Fibroblast of lung (primary cell): ENCODE results near the gene C16orf74. TPM values are rescaled to one million over a fixed set of nuclear protein-coding genes. Genes with fewer than 3 reads are reported as not detected.

Experiments
- DNase-seq, 2 donors: peaks; one replicate each; pipeline versions ENCODE4 v3.0.0 to v3.0.0-alpha.2; 2010; ENCODE audit warnings: low read depth in 2 of 2
- H2AFZ ChIP-seq: 2 replicates; pipeline ENCODE4 v1.5.1; 2012; ENCODE audit warnings: low read length, control low read depth, inconsistent platforms
- H3K27ac ChIP-seq: 2 replicates; pipeline ENCODE4 v1.5.1; 2011; ENCODE audit warnings: low read length, control low read depth; ENCODE audit not compliant: insufficient read depth
- H3K27me3 ChIP-seq: 2 replicates; pipeline ENCODE4 v1.5.1; 2011; ENCODE audit warnings: mild to moderate bottlenecking, low read length; ENCODE audit not compliant: control insufficient read depth, insufficient read depth
- H3K36me3 ChIP-seq: 2 replicates; pipeline ENCODE4 v1.5.1; 2011; ENCODE audit warnings: low read length; ENCODE audit not compliant: control insufficient read depth, insufficient read depth
- H3K4me1 ChIP-seq: 2 replicates; pipeline ENCODE4 v1.5.1; 2011; ENCODE audit warnings: low read length; ENCODE audit not compliant: control insufficient read depth, insufficient read depth; ENCODE audit errors: extremely low read depth
- H3K4me2 ChIP-seq: 2 replicates; pipeline ENCODE4 v1.5.1; 2011; ENCODE audit warnings: low read length, control low read depth; ENCODE audit not compliant: insufficient read depth; ENCODE audit errors: extremely low read depth
- H3K4me3 ChIP-seq, 4 experiments: fragments of 200-600 bp in 1 of 4; sonication (generic) in 1 of 4; replicated peaks in 1 of 4; 2 replicates each; pipeline ENCODE4 v1.5.1; 2011 to 2016; ENCODE audit warnings: low read length in 4 of 4, low read depth in 3 of 4, mild to moderate bottlenecking in 3 of 4, control low read depth in 2 of 4, inconsistent platforms in 1 of 4, mixed read lengths in 1 of 4; ENCODE audit not compliant: insufficient read depth in 1 of 4; ENCODE audit errors: control extremely low read depth in 1 of 4
- H3K79me2 ChIP-seq: 2 replicates; pipeline ENCODE4 v1.5.1; 2012; ENCODE audit warnings: mild to moderate bottlenecking, low read length, inconsistent platforms; ENCODE audit not compliant: control insufficient read depth, insufficient read depth
- H3K9ac ChIP-seq: 2 replicates; pipeline ENCODE4 v1.5.1; 2011; ENCODE audit warnings: mild to moderate bottlenecking, low read length, control low read depth; ENCODE audit not compliant: insufficient read depth
- H3K9me3 ChIP-seq: 2 replicates; pipeline ENCODE4 v1.5.1; 2012; ENCODE audit warnings: low read depth, low read length; ENCODE audit not compliant: control insufficient read depth, insufficient read depth
- H4K20me1 ChIP-seq: 2 replicates; pipeline ENCODE4 v1.5.1; 2011; ENCODE audit warnings: low read length; ENCODE audit not compliant: control insufficient read depth, insufficient read depth; ENCODE audit errors: extremely low read depth
- EZH2 ChIP-seq: IDR thresholded peaks from 2 replicates; pipeline ENCODE4 v1.5.1; 2012; ENCODE audit warnings: low read length, control low read depth, mild to moderate bottlenecking; ENCODE audit errors: missing control alignments
- polyA plus RNA-seq, 2 donors: library from polyadenylated mRNA; depleted of rRNA in 1 of 2; stranded (reverse) in 1 of 2; unstranded in 1 of 2; fragments of >200 nt; gene quantifications; 2 replicates each; pipeline ENCODE4 v1.2.1, GENCODE V29; 2011 to 2012; ENCODE audit warnings: missing spikeins in 1 of 2
- total RNA-seq: library from RNA; depleted of rRNA; stranded (reverse); fragments of >200 nt; gene quantifications from 2 replicates; pipeline ENCODE4 v1.2.1, GENCODE V29; 2014
- TF ChIP-seq, protein P1 (sequence below), 2 donors: IDR thresholded peaks in 1 of 2; conservative IDR thresholded peaks in 1 of 2; 1 replicate in 1 of 2; 2 replicates in 1 of 2; pipeline ENCODE4 v1.5.1; 2011 to 2012; ENCODE audit warnings: low read length in 2 of 2, control low read depth in 1 of 2, inconsistent platforms in 1 of 2, low read depth in 1 of 2, mild to moderate bottlenecking in 1 of 2

C16orf74 gene
- total and polyA plus RNA-seq, 2 donors (not counting 1 experiment from before 2014, with no cell fraction given) = 4.6 to 6.4 TPM

DNA sequence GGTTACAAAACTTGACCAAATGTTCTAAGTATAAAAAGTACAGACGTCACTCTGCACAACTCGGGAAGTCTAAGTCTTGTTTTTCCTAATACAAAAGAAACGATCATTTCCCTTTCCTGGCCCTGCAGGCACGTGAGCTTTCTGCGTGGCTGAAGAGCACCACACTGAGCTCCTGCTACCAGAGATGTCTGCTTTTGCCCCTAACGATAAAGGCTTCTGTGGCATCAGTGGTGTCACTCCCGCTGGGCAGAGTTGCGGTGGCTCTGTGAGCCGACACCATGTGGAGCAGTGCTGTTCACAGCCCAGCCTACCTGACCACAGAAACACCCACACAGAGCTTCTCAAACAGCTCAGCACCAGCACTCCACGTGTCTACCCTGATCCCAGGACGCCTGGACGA, 28.0 kb upstream of the C16orf74 start:
- H3K4me3 ChIP-seq = no peak overlapping the region
- no peak for TF ChIP-seq EZH2
- TF ChIP-seq, protein P1, sequence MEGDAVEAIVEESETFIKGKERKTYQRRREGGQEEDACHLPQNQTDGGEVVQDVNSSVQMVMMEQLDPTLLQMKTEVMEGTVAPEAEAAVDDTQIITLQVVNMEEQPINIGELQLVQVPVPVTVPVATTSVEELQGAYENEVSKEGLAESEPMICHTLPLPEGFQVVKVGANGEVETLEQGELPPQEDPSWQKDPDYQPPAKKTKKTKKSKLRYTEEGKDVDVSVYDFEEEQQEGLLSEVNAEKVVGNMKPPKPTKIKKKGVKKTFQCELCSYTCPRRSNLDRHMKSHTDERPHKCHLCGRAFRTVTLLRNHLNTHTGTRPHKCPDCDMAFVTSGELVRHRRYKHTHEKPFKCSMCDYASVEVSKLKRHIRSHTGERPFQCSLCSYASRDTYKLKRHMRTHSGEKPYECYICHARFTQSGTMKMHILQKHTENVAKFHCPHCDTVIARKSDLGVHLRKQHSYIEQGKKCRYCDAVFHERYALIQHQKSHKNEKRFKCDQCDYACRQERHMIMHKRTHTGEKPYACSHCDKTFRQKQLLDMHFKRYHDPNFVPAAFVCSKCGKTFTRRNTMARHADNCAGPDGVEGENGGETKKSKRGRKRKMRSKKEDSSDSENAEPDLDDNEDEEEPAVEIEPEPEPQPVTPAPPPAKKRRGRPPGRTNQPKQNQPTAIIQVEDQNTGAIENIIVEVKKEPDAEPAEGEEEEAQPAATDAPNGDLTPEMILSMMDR (conservative IDR thresholded peaks at IDR 0.05 in 1 of 2, IDR thresholded peaks at IDR 0.05 in 1 of 2; ENCODE audit: low read depth in 1 of 2, low read length in 2 of 2) = no peak
- no peak for DNase-seq
- H4K20me1 ChIP-seq = no peaks in the 10 kb centered on the region
- no peak overlapping the region for H2AFZ ChIP-seq
- H3K4me1 ChIP-seq = peaks cover 4% of the 10 kb centered on the region
- no peaks in the 10 kb centered on the region for H3K9me3 ChIP-seq
- peaks cover 6% of the 10 kb centered on the region for H3K79me2 ChIP-seq
- H3K36me3 ChIP-seq = peaks cover 16% of the 10 kb centered on the region
- H3K27me3 ChIP-seq = no peaks in the 10 kb centered on the region
- H3K9ac ChIP-seq = no peak overlapping the region
- H3K27ac ChIP-seq = no peak overlapping the region
- no peak overlapping the region for H3K4me2 ChIP-seq

DNA sequence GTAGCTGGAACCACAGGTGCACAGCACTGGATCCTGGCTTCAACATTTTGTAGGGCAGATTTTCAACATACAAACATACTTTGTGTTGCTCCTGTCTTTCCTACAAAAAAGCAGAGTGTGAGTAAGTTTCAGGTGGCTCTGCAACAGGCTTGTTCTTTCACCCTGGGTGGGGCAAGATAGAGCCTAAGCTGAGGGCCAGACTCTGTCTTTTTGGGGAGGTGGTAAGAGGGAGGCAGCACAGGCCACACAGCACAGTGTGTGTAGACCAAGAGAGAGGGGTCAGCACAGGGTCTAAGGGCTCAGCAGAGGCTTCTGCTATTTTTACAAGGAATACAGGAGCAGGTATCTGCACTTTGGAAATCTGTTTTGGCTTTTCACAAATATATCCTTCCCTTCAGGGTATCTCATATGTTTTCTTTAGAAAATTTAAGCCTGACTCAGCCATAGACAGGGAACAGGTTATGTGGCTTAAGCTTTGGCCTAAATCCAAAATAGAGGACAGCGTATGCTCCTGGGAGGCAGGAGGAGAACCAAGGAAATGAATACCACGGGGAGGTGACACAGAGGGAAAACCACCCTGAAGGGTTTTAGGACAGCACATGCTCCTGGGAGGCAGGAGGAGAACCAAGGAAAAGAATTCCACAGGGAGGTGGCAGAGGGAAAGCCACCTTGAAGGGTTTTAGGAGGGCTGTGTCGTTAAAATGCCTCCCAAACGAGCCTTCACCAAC, 26.9 kb upstream of the C16orf74 start:
- Histone ChIP-seq H3K27ac (no peak overlapping the region), H3K36me3 (peaks cover 16% of the 10 kb centered on the region), H3K4me3 (no peak overlapping the region), H2AFZ (no peak overlapping the region), H4K20me1 (no peaks in the 10 kb centered on the region), H3K4me1 (peaks cover 4% of the 10 kb centered on the region), H3K9me3 (no peaks in the 10 kb centered on the region), H3K79me2 (peaks cover 1% of the 10 kb centered on the region), H3K9ac (no peak overlapping the region), H3K27me3 (no peaks in the 10 kb centered on the region), H3K4me2 (no peak overlapping the region)
- peak in 1 of 2 donors; percentile 33 for DNase-seq
- no peak for TF ChIP-seq EZH2

DNA sequence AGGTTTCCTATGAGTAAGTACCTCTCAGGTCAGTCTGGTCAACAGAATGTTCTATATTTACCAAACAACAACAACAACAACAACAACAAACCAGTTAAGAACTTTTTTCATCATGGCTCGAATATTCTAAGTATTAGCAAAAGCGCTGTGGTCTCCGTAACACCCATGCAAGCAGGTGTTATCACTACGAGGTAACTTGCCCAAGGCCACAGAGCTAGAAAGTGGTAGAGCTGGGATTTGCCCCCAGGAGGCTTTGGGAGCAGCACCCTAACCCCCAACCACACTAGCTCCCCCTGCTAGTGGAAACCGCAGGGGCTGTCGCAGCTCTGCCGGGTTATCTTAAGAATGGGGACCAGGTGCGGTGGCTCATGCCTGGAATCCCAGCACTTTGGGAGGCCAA, 23.9 kb upstream of the C16orf74 start:
- Histone ChIP-seq H3K27ac (no peak overlapping the region), H3K36me3 (peaks cover 4% of the 10 kb centered on the region), H3K79me2 (no peaks in the 10 kb centered on the region), H3K4me1 (no peaks in the 10 kb centered on the region), H3K27me3 (no peaks in the 10 kb centered on the region), H3K9me3 (no peaks in the 10 kb centered on the region), H3K9ac (no peak overlapping the region), H3K4me2 (no peak overlapping the region), H4K20me1 (no peaks in the 10 kb centered on the region), H3K4me3 (no peak overlapping the region), H2AFZ (no peak overlapping the region)
- DNase-seq = no peak
- TF ChIP-seq, protein P1 (conservative IDR thresholded peaks at IDR 0.05 in 1 of 2, IDR thresholded peaks at IDR 0.05 in 1 of 2; ENCODE audit: low read depth in 1 of 2, low read length in 2 of 2) = no peak
- no peak for TF ChIP-seq EZH2
